ENCODE measurements around the gene TMEM161A.

GRCh38 chr19:19176950-19177349 is 38.7 kb upstream of the TMEM161A start:
- TF ChIP-seq CTCF (IDR thresholded peaks at IDR 0.05; ENCODE audit: borderline replicate concordance, extremely low read depth, low read length, poor library complexity, severe bottlenecking) (no peak), EZH2 (IDR thresholded peaks at IDR 0.05; ENCODE audit: borderline replicate concordance, low read depth, low read length, severe bottlenecking) (no peak)
